Mucosa of stomach (tissue), 1 donor: ENCODE results near the gene OTOG.

Experiments
- H3K27me3 ChIP-seq: one replicate; pipeline ENCODE4 v1.7.0; 2013; ENCODE audit warnings: mild to moderate bottlenecking, low read length; ENCODE audit not compliant: control insufficient read depth, insufficient read depth
- H3K36me3 ChIP-seq: one replicate; pipeline ENCODE4 v1.7.0; 2013; ENCODE audit warnings: low read length; ENCODE audit not compliant: control insufficient read depth, insufficient read depth
- H3K4me1 ChIP-seq: one replicate; pipeline ENCODE4 v1.7.0; 2013; ENCODE audit warnings: mild to moderate bottlenecking, low read length; ENCODE audit not compliant: control insufficient read depth, insufficient read depth
- H3K4me3 ChIP-seq: one replicate; pipeline ENCODE4 v1.7.0; 2013; ENCODE audit warnings: low read length
- H3K9ac ChIP-seq: one replicate; pipeline ENCODE4 v1.7.0; 2013; ENCODE audit warnings: mild to moderate bottlenecking, low read length, moderate library complexity
- H3K9me3 ChIP-seq: one replicate; pipeline ENCODE4 v1.7.0; 2013; ENCODE audit warnings: mild to moderate bottlenecking, low read length, moderate library complexity; ENCODE audit not compliant: control insufficient read depth
- donor health status: Pancreatic carcinoma.

OTOG gene

DNA sequence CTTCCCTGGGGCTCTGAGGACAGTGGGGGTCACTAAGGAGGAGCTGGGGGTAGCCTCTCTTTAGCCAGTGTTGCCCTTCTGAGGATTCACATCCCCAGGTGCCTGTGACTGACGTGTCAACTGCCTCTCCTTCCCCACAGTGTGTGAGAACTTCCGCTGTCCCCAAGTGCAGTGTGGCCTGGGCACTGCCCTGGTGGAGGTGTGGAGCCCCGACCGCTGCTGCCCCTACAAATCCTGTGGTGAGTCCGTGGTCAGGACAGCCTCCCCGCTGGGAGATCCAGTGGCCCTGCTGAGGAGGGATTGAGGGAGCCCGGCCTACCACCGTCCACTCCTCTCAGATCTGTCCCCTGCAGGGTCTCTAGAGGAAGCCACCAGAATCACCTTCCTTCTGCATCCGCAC is 91.3 kb downstream of the OTOG start:
- no peaks in the 10 kb centered on the region for H3K9me3 ChIP-seq
- no peaks in the 10 kb centered on the region for H3K27me3 ChIP-seq
- H3K9ac ChIP-seq = no peak overlapping the region
- H3K4me1 ChIP-seq = no peaks in the 10 kb centered on the region
- no peaks in the 10 kb centered on the region for H3K36me3 ChIP-seq
- H3K4me3 ChIP-seq = no peak overlapping the region

DNA sequence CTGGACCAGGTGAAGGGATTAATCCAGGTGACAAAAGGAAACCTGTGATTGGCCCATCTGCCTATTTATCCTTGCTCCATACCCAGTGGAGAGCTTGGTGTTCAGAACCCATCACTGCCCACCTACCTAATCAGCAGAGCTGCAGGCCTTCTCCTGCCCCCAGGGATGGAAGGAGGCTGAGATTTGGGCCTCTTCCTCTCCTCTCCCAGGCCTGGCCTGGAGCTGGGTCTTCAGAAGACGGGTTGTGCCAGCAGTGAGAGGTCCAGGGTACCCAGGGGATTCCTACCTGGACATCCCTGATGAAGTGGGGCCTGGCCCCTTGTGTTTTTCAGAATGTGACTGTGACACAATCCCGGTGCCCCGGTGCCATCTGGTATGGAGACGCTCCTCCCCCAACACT is 92.0 kb downstream of the OTOG start:
- H3K36me3 ChIP-seq = no peaks in the 10 kb centered on the region
- no peaks in the 10 kb centered on the region for H3K27me3 ChIP-seq
- H3K4me3 ChIP-seq = no peak overlapping the region
- H3K4me1 ChIP-seq = no peaks in the 10 kb centered on the region
- H3K9me3 ChIP-seq = no peaks in the 10 kb centered on the region
- H3K9ac ChIP-seq = no peak overlapping the region

DNA sequence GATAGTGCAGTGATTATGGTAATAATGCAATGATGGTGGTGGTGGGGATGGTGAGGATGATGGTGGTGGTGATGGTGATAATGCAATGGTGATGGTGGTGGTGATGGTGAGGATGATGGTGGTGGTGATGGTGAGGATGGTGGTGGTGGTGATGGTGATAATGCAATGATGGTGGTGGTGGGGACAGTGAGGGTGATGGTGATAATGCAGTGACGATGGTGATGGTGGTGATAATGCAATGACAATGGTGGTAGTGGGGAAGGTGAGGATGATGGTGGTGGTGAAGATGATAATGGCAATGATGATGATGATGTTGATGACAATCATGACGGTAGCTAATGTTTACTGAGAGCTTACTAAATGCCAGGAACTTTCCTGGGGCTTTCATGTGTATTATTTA is 92.7 kb downstream of the OTOG start:
- Histone ChIP-seq H3K4me3 (no peak overlapping the region), H3K9me3 (no peaks in the 10 kb centered on the region)

DNA sequence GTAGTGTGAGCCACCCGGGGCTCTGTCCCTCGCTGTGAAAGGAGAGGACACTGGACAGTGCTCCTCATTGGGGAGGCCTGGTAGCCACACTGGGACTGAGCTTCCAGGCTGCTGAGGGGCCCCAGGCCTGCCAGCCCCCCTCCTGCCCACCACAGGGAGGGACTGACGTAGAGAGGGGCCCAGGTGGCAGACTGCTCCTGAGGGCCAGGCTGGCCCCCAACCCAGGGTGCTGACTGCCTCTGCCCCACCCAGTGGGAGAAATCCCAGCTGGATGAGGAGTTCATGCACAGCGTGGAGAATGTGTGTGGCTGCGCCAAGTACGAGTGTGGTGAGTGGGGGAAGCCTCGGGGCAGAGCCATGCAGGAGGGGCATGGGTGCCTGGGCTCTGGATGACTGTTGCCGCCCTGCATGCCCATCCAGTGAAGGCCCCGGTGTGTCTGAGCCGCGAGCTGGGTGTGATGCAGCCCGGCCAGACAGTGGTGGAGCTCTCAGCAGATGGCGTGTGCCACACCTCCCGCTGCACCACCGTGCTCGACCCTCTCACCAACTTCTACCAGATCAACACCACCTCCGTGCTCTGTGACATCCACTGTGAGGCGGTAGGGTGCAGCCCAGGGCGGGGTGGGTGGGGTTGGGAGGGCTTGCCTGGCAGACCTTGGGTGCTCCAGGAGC is 93.6 kb downstream of the OTOG start:
- no peaks in the 10 kb centered on the region for H3K27me3 ChIP-seq
- H3K36me3 ChIP-seq = no peaks in the 10 kb centered on the region
- H3K9me3 ChIP-seq = no peaks in the 10 kb centered on the region
- H3K9ac ChIP-seq = no peak overlapping the region
- H3K4me1 ChIP-seq = no peaks in the 10 kb centered on the region
- H3K4me3 ChIP-seq = no peak overlapping the region

More for the DNA sequence above, 92.7 kb downstream of the OTOG start:
- no peak overlapping the region for H3K9ac ChIP-seq
- no peaks in the 10 kb centered on the region for H3K4me1 ChIP-seq
- H3K27me3 ChIP-seq = no peaks in the 10 kb centered on the region
- no peaks in the 10 kb centered on the region for H3K36me3 ChIP-seq

DNA sequence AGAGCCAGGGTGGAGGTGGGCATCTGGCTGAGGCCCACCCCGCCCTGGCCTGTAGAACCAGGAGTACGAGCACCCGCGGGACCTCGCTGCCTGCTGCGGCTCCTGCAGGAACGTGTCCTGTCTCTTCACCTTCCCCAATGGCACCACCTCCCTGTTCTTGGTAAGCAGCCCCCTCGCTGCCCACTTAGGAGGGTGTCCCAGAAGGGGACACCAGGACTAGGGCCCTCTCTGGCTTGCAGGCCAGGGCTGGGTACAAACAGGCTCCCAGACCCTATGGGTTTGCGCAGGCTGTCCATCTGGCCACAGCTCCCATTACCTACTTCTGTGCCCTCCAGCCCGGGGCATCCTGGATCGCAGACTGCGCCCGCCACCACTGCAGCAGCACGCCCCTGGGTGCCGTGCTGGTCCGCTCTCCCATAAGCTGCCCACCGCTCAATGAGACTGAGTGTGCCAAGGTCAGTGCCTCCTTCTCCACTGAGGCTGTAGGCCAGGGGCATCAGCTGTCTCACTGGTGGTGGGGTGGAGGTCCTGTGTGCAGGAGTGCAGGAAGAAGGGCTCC is 94.8 kb downstream of the OTOG start:
- H3K4me1 ChIP-seq = no peaks in the 10 kb centered on the region
- no peak overlapping the region for H3K4me3 ChIP-seq
- no peaks in the 10 kb centered on the region for H3K9me3 ChIP-seq
- no peaks in the 10 kb centered on the region for H3K36me3 ChIP-seq
- H3K27me3 ChIP-seq = no peaks in the 10 kb centered on the region
- no peak overlapping the region for H3K9ac ChIP-seq

DNA sequence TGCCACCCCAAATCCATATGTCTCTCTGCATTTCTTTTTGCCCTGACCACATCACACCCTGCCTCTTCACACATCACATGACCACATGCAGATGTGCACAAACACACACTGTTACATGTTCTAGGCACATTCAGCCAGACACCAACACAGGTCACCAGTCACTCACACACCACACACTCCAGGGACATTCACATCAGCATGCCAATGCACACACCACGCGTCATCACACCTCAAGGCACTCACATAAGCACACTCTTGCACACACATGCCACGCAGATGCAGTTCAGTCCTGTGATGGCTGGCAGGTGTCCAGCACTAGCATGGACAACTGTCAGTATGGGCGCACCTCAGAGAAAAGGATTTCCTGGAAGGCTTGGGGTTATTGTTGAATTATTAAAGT is 95.3 kb downstream of the OTOG start:
- no peaks in the 10 kb centered on the region for H3K4me1 ChIP-seq
- no peak overlapping the region for H3K4me3 ChIP-seq
- no peaks in the 10 kb centered on the region for H3K27me3 ChIP-seq
- H3K9me3 ChIP-seq = no peaks in the 10 kb centered on the region
- no peaks in the 10 kb centered on the region for H3K36me3 ChIP-seq
- no peak overlapping the region for H3K9ac ChIP-seq

DNA sequence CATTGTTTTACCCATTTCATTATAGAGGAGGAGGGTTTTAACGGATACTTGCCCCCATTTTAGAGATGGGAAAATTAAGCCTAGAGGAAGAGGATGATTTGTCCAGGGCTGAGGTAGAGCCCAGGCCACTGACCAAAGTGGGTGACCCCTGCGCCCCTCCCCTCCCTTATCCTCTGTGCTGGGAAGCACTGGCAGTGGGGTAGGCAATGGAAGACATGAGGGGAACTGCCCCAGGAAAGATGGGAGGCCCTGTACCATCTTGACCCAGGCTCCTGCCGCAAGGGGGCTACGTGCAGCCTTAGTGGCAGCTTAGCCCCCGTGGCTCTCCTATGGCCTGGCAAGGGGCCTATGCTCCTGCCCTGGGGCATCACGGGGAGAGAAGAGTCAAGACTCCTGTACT is 95.9 kb downstream of the OTOG start:
- no peaks in the 10 kb centered on the region for H3K9me3 ChIP-seq
- no peak overlapping the region for H3K9ac ChIP-seq
- no peaks in the 10 kb centered on the region for H3K27me3 ChIP-seq
- H3K4me3 ChIP-seq = no peak overlapping the region
- H3K4me1 ChIP-seq = no peaks in the 10 kb centered on the region
- H3K36me3 ChIP-seq = no peaks in the 10 kb centered on the region

DNA sequence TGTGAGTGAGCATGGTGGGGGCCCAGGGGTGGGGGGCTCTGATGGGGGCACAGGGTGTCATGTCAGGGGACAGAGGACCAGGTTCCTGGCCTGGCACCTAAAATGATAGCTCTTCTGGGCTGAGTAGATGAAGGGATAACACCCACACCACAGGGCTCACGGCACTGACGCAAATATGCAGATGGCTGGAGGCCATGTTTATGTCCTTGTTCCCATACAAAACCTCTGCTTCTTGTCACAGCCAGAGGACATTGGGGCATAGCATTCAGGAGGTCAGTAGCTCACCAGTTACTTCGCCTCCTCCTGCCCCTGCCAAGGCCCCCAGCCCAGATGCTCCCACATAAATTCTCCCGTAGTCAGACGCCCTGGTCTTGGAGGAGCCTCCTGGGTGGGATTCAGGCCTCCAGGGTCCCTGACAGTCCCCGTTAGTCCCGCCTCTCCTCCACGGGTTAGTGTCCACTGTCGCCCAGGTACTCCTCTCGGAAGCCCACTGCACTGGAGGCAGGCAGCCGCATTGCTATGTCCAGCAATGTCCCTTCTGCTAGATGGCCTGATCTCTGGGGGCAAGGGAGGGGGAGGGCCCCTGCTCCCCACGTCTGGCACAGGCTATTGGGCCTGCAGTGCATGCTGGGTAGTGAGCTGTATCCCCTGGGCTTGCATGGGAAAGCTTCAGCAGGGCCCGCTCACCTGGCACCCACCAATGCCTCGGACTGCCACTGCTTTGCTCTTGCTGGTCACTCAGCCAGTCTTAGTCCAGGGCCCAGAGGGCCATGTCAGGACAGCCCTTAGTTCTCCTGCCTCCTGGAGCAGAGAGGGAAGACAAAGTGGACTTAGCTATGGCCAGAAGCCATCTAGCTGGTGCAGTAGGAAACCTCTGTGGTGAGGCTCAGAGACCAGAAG is 96.7 kb downstream of the OTOG start:
- Histone ChIP-seq H3K9me3 (no peaks in the 10 kb centered on the region), H3K27me3 (no peaks in the 10 kb centered on the region), H3K4me3 (no peak overlapping the region), H3K4me1 (no peaks in the 10 kb centered on the region), H3K9ac (no peak overlapping the region), H3K36me3 (no peaks in the 10 kb centered on the region)

DNA sequence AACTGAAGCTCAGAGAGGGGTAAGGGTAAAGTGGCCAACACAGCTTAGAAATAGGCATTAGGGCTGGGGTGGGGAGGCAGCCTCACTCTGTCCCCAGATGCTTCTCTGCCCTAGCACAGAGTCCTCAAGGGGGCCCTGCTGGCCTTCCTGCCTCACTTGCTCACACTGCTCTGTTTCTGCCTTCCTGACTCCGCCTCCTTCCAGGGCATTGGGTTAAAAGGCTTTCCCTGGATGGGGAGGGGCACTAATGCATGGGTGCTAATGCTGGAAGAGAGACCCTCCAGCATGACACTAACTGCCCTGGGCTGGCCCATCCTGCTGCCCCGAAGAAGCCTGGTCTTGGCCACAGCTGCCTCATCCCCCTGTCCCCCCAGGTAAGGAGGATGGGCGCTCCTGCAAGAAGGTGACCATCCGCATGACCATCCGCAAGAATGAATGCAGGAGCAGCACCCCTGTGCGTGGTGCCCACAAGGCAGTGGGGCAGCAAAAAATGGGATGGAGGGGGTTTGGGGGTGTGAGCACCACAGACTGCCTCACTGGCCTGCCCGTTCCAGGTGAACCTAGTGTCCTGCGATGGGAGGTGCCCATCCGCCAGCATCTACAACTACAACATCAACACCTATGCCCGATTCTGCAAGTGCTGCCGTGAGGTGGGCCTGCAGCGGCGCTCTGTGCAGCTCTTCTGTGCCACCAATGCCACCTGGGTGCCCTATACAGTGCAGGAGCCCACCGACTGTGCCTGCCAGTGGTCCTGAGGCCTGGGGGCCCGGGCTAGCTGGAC is 98.3 kb downstream of the OTOG start:
- Histone ChIP-seq H3K4me1 (no peaks in the 10 kb centered on the region), H3K36me3 (no peaks in the 10 kb centered on the region), H3K9ac (no peak overlapping the region), H3K9me3 (no peaks in the 10 kb centered on the region), H3K27me3 (peaks cover 2% of the 10 kb centered on the region), H3K4me3 (no peak overlapping the region)

DNA sequence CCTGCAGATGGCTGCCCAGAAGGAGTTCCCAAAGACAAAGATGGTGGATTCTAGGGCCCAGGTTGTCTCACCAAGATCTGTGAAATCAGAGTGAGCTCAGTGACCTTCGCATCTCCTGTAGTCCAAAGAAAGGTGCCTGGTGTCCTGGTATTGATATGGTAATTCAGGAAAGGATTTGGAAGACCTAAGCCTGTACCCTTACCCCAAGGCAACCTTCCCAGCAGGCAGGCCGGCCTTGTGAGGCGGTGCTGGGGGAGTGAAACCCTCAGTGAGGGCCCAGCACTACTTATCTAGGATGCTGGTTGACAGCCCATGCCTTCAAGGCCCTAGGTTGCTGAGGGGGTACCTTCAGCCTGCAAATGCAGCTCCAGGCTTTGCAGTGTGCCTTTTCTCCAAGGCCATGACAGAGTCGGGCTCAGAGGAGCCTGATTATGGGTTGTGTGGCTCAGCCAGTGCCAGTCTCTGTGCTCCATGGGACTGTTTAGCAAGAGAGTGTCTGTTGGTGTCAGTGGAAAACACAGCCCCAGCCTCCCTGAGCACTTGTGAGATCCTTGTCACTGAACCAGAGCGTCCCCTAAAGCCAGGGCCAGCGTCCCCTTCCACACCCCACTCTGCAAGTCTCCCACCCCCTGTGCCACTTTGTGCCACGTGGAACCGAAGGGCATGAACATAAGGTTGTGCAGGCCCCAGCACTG is 99.5 kb downstream of the OTOG start:
- no peaks in the 10 kb centered on the region for H3K9me3 ChIP-seq
- H3K4me3 ChIP-seq = no peak overlapping the region
- peaks cover 4% of the 10 kb centered on the region for H3K27me3 ChIP-seq
- no peaks in the 10 kb centered on the region for H3K4me1 ChIP-seq
- H3K36me3 ChIP-seq = no peaks in the 10 kb centered on the region
- no peak overlapping the region for H3K9ac ChIP-seq

DNA sequence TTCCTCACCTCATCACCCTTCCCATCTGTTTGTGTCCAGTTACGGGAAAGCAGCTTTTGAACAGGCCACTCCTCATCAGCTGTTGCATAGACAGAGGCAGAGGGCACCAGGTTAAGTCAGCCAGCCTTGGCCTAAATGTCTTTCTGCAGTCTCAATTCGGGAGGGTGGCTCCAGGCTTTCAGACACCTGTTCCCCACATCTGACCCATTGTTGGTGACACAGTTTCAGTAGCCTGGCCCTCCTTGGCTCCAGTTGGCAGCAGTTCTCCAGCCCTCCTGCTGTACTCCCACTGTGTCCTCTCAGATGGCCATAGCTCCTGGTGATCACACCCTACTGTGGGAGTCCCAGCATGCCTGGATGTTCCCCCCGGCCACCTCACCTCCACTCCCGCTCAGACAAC is 101.5 kb downstream of the OTOG start:
- H3K9me3 ChIP-seq = no peaks in the 10 kb centered on the region
- peaks cover 4% of the 10 kb centered on the region for H3K27me3 ChIP-seq
- no peak overlapping the region for H3K4me3 ChIP-seq
- no peaks in the 10 kb centered on the region for H3K4me1 ChIP-seq
- no peaks in the 10 kb centered on the region for H3K36me3 ChIP-seq
- H3K9ac ChIP-seq = no peak overlapping the region
